Measurements from ENCODE around the gene CCDC17. TPM values are rescaled to one million over a fixed set of nuclear protein-coding genes. Genes with fewer than 3 reads are reported as not detected.

Gene CCDC17
- total and polyA plus RNA-seq, 2 experiments from 2014 or later, result 0.73 to 1.4 TPM

DNA sequence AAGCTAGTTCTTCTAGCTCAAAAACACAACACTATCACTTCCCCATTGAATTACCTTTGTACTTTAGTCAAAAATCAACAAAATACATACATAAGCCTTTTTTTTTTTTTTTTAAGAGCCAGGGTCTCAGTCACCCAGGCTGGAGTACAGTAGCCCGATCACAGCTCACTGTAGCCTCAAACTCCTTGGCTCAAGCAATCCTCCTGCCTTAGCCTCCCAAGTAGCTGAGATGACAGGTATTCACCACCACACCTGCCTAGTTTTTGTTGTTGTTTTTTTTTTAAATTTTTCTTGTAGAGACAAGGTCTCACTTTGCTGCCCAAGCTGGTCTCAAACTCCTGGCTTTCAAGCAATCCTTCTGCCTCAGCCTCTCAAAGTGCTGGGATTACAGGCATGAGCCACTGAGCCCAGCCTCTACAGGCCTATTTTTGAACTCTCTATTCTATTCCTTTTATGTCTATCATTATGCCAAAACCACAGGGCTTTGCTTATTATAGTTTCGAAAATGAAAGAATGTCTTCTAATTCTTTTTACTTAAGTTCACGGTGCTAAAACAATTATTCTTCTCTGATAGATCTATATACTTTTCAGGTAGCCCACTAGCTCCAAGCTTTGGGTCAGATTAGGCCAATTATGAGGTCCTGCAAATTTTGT is 32.8 kb upstream of the CCDC17 start:
- Histone ChIP-seq H3K27ac (no peak overlapping the region), H3K79me2 (peaks cover 92% of the 10 kb centered on the region), H3K36me3 (replicated peaks; ENCODE audit: insufficient read depth, low read depth) (no peaks in the 10 kb centered on the region), H3K9me3 (ENCODE audit: low read depth) (no peaks in the 10 kb centered on the region), H3K4me3 (no peak overlapping the region), H4K20me1 (ENCODE audit: insufficient read depth, poor library complexity, severe bottlenecking) (peaks cover 20% of the 10 kb centered on the region), H3K9me2 (replicated peaks; ENCODE audit: insufficient read depth) (no peaks in the 10 kb centered on the region), H3K4me1 (ENCODE audit: insufficient read depth) (peaks cover 6% of the 10 kb centered on the region), H2AFZ (no peak overlapping the region), H3K27me3 (no peaks in the 10 kb centered on the region), H3K4me2 (no peak overlapping the region)
- 99% methylated on average over 3 of the region's 3 CpGs for WGBS (ENCODE audit: low lambda C conversion rate, missing lambda C conversion rate)
- TF ChIP-seq EZH2 (IDR thresholded peaks at IDR 0.05; ENCODE audit: borderline replicate concordance) (no peak), EZH2phosphoT487 (IDR thresholded peaks at IDR 0.05; ENCODE audit: low read depth, severe bottlenecking, unreplicated experiment) (no peak), CTCF (IDR thresholded peaks at IDR 0.05; ENCODE audit: poor library complexity) (no peak)
- no peak for DNase-seq (ENCODE audit: low spot score)

GRCh38 chr1:45654540-45655280 is 30.9 kb upstream of the CCDC17 start:
- Histone ChIP-seq H4K20me1 (ENCODE audit: insufficient read depth, poor library complexity, severe bottlenecking) (peaks cover 16% of the 10 kb centered on the region), H3K36me3 (replicated peaks; ENCODE audit: insufficient read depth, low read depth) (no peaks in the 10 kb centered on the region), H3K9me2 (replicated peaks; ENCODE audit: insufficient read depth) (no peaks in the 10 kb centered on the region)

DNA sequence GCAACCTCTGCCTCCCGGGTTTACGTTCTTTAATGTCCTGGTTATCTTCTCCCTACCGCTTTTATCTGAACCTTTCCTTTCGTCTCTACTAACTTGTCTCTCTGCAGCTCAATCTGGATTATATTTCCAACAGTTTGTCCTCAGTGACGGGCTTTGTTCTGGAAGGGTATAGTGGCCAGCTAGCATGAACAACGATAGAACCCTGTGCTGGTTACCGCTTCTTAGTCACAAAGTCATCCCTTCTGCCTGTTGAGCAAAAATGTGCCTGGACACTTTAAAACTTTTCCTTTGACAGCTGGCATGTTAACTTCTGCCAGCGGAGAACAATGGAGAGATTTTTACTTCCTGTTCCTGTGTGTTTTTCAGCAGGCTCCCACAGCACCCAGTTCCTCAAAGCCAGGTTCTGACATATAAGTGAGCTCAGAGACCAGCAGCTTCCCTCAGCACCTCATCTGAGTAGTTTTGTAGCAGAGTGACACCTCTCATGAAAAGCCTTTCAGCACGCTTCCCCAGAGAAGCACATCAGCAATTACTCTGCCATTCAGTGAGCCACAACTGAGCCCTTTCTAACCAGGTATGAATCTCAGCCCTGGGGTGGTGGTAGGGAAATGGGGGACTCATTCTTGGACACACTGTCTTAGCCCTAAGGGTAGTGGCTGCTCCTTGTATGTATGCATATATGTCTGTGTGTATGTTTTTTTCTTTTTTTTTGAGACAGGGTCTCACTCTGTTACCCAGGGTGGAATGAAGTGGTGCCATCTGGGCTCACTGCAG is 23.6 kb upstream of the CCDC17 start:
- Histone ChIP-seq H2AFZ (no peak overlapping the region), H3K36me3 (replicated peaks; ENCODE audit: insufficient read depth, low read depth) (no peaks in the 10 kb centered on the region), H3K27ac (no peak overlapping the region), H3K79me2 (peaks cover 66% of the 10 kb centered on the region), H3K4me3 (no peak overlapping the region), H3K9me2 (replicated peaks; ENCODE audit: insufficient read depth) (no peaks in the 10 kb centered on the region), H3K27me3 (no peaks in the 10 kb centered on the region), H3K4me1 (ENCODE audit: insufficient read depth) (peaks cover 10% of the 10 kb centered on the region), H3K4me2 (no peak overlapping the region), H3K9me3 (ENCODE audit: low read depth) (no peaks in the 10 kb centered on the region), H4K20me1 (ENCODE audit: insufficient read depth, poor library complexity, severe bottlenecking) (peaks cover 7% of the 10 kb centered on the region)
- DNase-seq (ENCODE audit: low spot score), result no peak
- WGBS (ENCODE audit: low lambda C conversion rate, missing lambda C conversion rate), result 85% methylated on average over 9 of the region's 9 CpGs
- TF ChIP-seq EZH2phosphoT487 (IDR thresholded peaks at IDR 0.05; ENCODE audit: low read depth, severe bottlenecking, unreplicated experiment) (no peak), EZH2 (IDR thresholded peaks at IDR 0.05; ENCODE audit: borderline replicate concordance) (no peak), CTCF (IDR thresholded peaks at IDR 0.05; ENCODE audit: poor library complexity) (no peak)

More at GRCh38 chr1:45654540-45655280, 30.9 kb upstream of the CCDC17 start:
- Histone ChIP-seq H3K27ac (no peak overlapping the region), H3K27me3 (no peaks in the 10 kb centered on the region), H2AFZ (no peak overlapping the region), H3K9me3 (ENCODE audit: low read depth) (no peaks in the 10 kb centered on the region), H3K4me3 (no peak overlapping the region), H3K4me1 (ENCODE audit: insufficient read depth) (peaks cover 6% of the 10 kb centered on the region), H3K79me2 (peaks cover 90% of the 10 kb centered on the region), H3K4me2 (no peak overlapping the region)
- TF ChIP-seq CTCF (IDR thresholded peaks at IDR 0.05; ENCODE audit: poor library complexity) (no peak), EZH2 (IDR thresholded peaks at IDR 0.05; ENCODE audit: borderline replicate concordance) (no peak), EZH2phosphoT487 (IDR thresholded peaks at IDR 0.05; ENCODE audit: low read depth, severe bottlenecking, unreplicated experiment) (no peak)
- no peak for DNase-seq (ENCODE audit: low spot score)
- 96% methylated on average over 12 of the region's 12 CpGs for WGBS (ENCODE audit: low lambda C conversion rate, missing lambda C conversion rate)

All from hepatocyte (in vitro differentiated cells).